Mucosa of gallbladder (tissue), 1 donor: ENCODE results near the gene HTR4. TPM values are rescaled to one million over a fixed set of nuclear protein-coding genes. Genes with fewer than 3 reads are reported as not detected.

Experiments
- DNase-seq: peaks from one replicate; pipeline ENCODE4 v3.0.0-alpha.2; 2020; ENCODE audit warnings: low spot score
- total RNA-seq: library from RNA; stranded (reverse); gene quantifications from one replicate; pipeline ENCODE4 v1.2.1, GENCODE V29; 2021
- donor health status: DM: no; HTN: no; CAD: no.

The HTR4 gene
- total RNA-seq, 1 donor from 2014 or later = 3.8 TPM

- no peak for DNase-seq
These were observed 46.9 kb downstream of the HTR4 start for GRCh38 chr5:148607406-148607805.

- DNase-seq = no peak
These were observed 48.0 kb downstream of the HTR4 start for GRCh38 chr5:148606296-148606695.

GRCh38 chr5:148599187-148599586 is 55.1 kb downstream of the HTR4 start:
- DNase-seq = no peak

- no peak for DNase-seq
These were observed 58.6 kb downstream of the HTR4 start for GRCh38 chr5:148595697-148596096.

- DNase-seq = no peak
These were observed 67.5 kb downstream of the HTR4 start for GRCh38 chr5:148586796-148587195.

- no peak for DNase-seq
These were observed 68.3 kb downstream of the HTR4 start for GRCh38 chr5:148585988-148586387.

GRCh38 chr5:148584103-148584502 is 70.2 kb downstream of the HTR4 start:
- no peak for DNase-seq

GRCh38 chr5:148583421-148583965 is 70.8 kb downstream of the HTR4 start:
- no peak for DNase-seq

GRCh38 chr5:148574167-148574566 is 80.2 kb downstream of the HTR4 start:
- DNase-seq = no peak

- DNase-seq = no peak
These were observed 81.0 kb downstream of the HTR4 start for GRCh38 chr5:148573374-148573773.

GRCh38 chr5:148569948-148570347 is 84.4 kb downstream of the HTR4 start:
- DNase-seq = peak; percentile 44

GRCh38 chr5:148565148-148565547 is 89.2 kb downstream of the HTR4 start:
- DNase-seq = no peak

- DNase-seq = no peak
These were observed 91.3 kb downstream of the HTR4 start for GRCh38 chr5:148563021-148563420.

GRCh38 chr5:148561801-148562311 is 92.5 kb downstream of the HTR4 start:
- DNase-seq = peak; percentile 19

- DNase-seq = peak; percentile 63
These were observed 94.9 kb downstream of the HTR4 start for GRCh38 chr5:148559461-148559860.

- peak; percentile 16 for DNase-seq
These were observed 95.4 kb downstream of the HTR4 start for GRCh38 chr5:148558892-148559291.

- no peak for DNase-seq
These were observed 97.5 kb downstream of the HTR4 start for GRCh38 chr5:148556835-148557234.

- DNase-seq = no peak
These were observed 99.7 kb downstream of the HTR4 start for GRCh38 chr5:148554621-148555020.

- DNase-seq = no peak
These were observed 110.6 kb downstream of the HTR4 start for GRCh38 chr5:148543727-148544126.

GRCh38 chr5:148542812-148543211 is 111.5 kb downstream of the HTR4 start:
- no peak for DNase-seq

GRCh38 chr5:148541054-148541835 is 113.1 kb downstream of the HTR4 start:
- no peak for DNase-seq

GRCh38 chr5:148540647-148541046 is 113.7 kb downstream of the HTR4 start:
- DNase-seq = no peak

- no peak for DNase-seq
These were observed 114.5 kb downstream of the HTR4 start for GRCh38 chr5:148539851-148540250.
